ENCODE measurements around the gene SYT9. TPM values are rescaled to one million over a fixed set of nuclear protein-coding genes. Genes with fewer than 3 reads are reported as not detected.
A peak's percentile ranks its signal among the peaks of the same experiment; 100 is the strongest.

SYT9 gene
- total RNA-seq, 2 experiments from 2014 or later = not detected

GRCh38 chr11:7437696-7438095 is 186.0 kb downstream of the SYT9 start:
- ATAC-seq = no peak

GRCh38 chr11:7439746-7440320 is 188.1 kb downstream of the SYT9 start:
- Mint-ChIP-seq H3K27me3 (no peaks in the 10 kb centered on the region), H3K27ac (no peak overlapping the region), H3K9me3 (ENCODE audit: low read depth) (no peaks in the 10 kb centered on the region), H3K4me1 (peaks cover 14% of the 10 kb centered on the region), H3K36me3 (ENCODE audit: low read depth) (no peaks in the 10 kb centered on the region), H3K4me3 (no peak overlapping the region)
- no peak for DNase-seq
- no peak for ATAC-seq
- ChIA-PET POLR2A (no interaction called here), CTCF (interaction anchor here (0.8 to 1.2 kb wide), 3 partner anchors 10 to 343 kb away, joined by 3 to 5 read pairs (median 3); no protein-coding TSS in a partner anchor)
- intact Hi-C loops (cut with DNase I, micrococcal nuclease) = loop anchor here (5.0 to 10.0 kb wide), 3 partner anchors 88 to 255 kb away; no protein-coding TSS in a partner anchor

More at GRCh38 chr11:7437696-7438095, 186.0 kb downstream of the SYT9 start:
- Mint-ChIP-seq H3K4me3 (no peak overlapping the region), H3K4me1 (peaks cover 14% of the 10 kb centered on the region), H3K27me3 (no peaks in the 10 kb centered on the region), H3K9me3 (ENCODE audit: low read depth) (no peaks in the 10 kb centered on the region), H3K27ac (no peak overlapping the region), H3K36me3 (ENCODE audit: low read depth) (no peaks in the 10 kb centered on the region)
- no peak for DNase-seq
- intact Hi-C loops (cut with DNase I, micrococcal nuclease) = no loop called here
- ChIA-PET POLR2A (no interaction called here), CTCF (no interaction called here)

DNA sequence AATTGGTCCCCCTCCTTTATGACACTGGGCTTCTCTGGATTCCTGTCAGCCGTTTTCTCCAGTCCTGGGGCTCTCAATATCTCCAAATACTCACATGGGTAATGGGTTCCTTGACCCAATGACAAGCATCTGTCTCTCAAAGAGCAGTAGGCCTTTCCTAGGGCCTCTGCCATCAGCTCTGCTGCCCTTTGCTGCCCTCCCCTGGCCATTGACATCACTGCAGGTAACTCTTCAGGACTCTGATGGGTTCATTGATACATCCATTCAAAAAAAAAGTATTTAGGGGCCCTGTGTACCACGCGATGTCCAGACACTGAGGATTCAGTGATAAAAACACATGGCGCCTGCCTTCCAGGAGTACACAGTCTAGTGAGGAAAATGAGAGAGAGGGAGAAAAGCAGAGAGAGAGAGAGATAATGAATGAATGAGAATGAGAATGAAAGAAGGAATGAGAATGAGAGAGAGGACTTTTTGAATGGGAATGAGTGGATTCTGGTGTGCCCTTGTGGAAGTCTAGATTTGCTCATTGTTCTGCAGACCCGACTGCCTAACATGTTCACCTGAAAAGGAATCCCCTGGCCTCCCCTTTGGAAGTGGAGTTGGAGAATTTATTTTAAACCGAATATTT is 191.0 kb downstream of the SYT9 start:
- no peaks in the 10 kb centered on the region for H3K4me1 Mint-ChIP-seq
- ChIA-PET POLR2A (no interaction called here), CTCF (interaction anchor here (0.6 to 1.8 kb wide), 20 partner anchors 8 to 631 kb away, joined by 3 to 9 read pairs (median 4); no protein-coding TSS in a partner anchor)
- DNase-seq = peak; percentile 85
- H3K36me3 Mint-ChIP-seq (ENCODE audit: low read depth) = no peaks in the 10 kb centered on the region
- ATAC-seq = peak; percentile 89
- intact Hi-C loops (cut with DNase I, micrococcal nuclease) = loop anchor here (1.0 to 10.0 kb wide), 8 partner anchors 89 to 630 kb away; no protein-coding TSS in a partner anchor
- H3K27me3 Mint-ChIP-seq = no peaks in the 10 kb centered on the region
- H3K9me3 Mint-ChIP-seq (ENCODE audit: low read depth) = no peaks in the 10 kb centered on the region
- no peak overlapping the region for H3K27ac Mint-ChIP-seq
- H3K4me3 Mint-ChIP-seq = no peak overlapping the region

GRCh38 chr11:7444091-7444981 is 192.6 kb downstream of the SYT9 start:
- no peak for ATAC-seq
- no peaks in the 10 kb centered on the region for H3K27me3 Mint-ChIP-seq
- intact Hi-C loops (cut with DNase I, micrococcal nuclease) = loop anchor here (5.0 to 10.0 kb wide), 3 partner anchors 92 to 250 kb away; no protein-coding TSS in a partner anchor

DNA sequence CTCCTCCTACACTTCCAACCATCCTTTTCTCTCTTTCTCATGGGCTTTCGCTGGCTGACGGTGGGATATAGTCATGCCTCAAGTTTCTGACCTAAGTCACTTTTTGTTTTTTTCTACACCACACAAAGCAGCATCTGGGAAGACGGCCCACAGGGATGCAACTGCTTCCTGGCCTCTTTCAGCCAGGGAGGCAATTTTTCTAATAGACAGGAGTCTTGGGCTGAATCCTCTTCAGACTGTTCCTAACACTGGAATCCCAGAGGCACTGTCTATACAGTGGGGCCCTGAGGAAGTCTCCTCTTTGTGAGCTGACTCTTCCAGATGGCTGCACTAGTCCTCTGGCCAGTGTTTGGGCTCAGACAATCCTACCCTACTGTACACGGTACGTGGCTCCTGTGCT is 193.9 kb downstream of the SYT9 start:
- Mint-ChIP-seq H3K36me3 (ENCODE audit: low read depth) (no peaks in the 10 kb centered on the region), H3K4me3 (no peak overlapping the region), H3K27ac (no peak overlapping the region), H3K4me1 (no peaks in the 10 kb centered on the region), H3K9me3 (ENCODE audit: low read depth) (no peaks in the 10 kb centered on the region), H3K27me3 (no peaks in the 10 kb centered on the region)
- ChIA-PET CTCF (interaction anchor here (0.7 to 1.5 kb wide), 3 partner anchors 9 to 301 kb away, joined by 3 read pairs; no protein-coding TSS in a partner anchor), POLR2A (no interaction called here)
- intact Hi-C loops (cut with DNase I, micrococcal nuclease) = loop anchor here in 1 of 2 experiments (10.0 kb wide), 1 partner anchor 249 kb away; no protein-coding TSS in a partner anchor
- DNase-seq (no peak), ATAC-seq (no peak)

More at GRCh38 chr11:7444091-7444981, 192.6 kb downstream of the SYT9 start:
- no peaks in the 10 kb centered on the region for H3K36me3 Mint-ChIP-seq (ENCODE audit: low read depth)
- no peak for DNase-seq
- CTCF ChIA-PET = interaction anchor here (0.6 to 1.3 kb wide), 4 partner anchors 91 to 660 kb away, joined by 3 to 9 read pairs (median 4); no protein-coding TSS in a partner anchor
- no peak overlapping the region for H3K27ac Mint-ChIP-seq
- POLR2A ChIA-PET = no interaction called here
- H3K4me1 Mint-ChIP-seq = no peaks in the 10 kb centered on the region
- no peaks in the 10 kb centered on the region for H3K9me3 Mint-ChIP-seq (ENCODE audit: low read depth)
- H3K4me3 Mint-ChIP-seq = no peak overlapping the region

GRCh38 chr11:7448201-7448600 is 196.5 kb downstream of the SYT9 start:
- no peaks in the 10 kb centered on the region for H3K27me3 Mint-ChIP-seq
- no peak overlapping the region for H3K27ac Mint-ChIP-seq
- H3K4me3 Mint-ChIP-seq = no peak overlapping the region
- POLR2A ChIA-PET = no interaction called here
- no peaks in the 10 kb centered on the region for H3K9me3 Mint-ChIP-seq (ENCODE audit: low read depth)
- ATAC-seq (no peak), DNase-seq (no peak)
- intact Hi-C loops (cut with DNase I, micrococcal nuclease) = loop anchor here in 1 of 2 experiments (10.0 kb wide), 1 partner anchor 247 kb away; no protein-coding TSS in a partner anchor
- no peaks in the 10 kb centered on the region for H3K36me3 Mint-ChIP-seq (ENCODE audit: low read depth)
- CTCF ChIA-PET = no interaction called here
- H3K4me1 Mint-ChIP-seq = no peaks in the 10 kb centered on the region

- H3K27me3 Mint-ChIP-seq = no peaks in the 10 kb centered on the region
- no peaks in the 10 kb centered on the region for H3K36me3 Mint-ChIP-seq (ENCODE audit: low read depth)
- intact Hi-C loops (cut with DNase I, micrococcal nuclease) = loop anchor here in 1 of 2 experiments (10.0 kb wide), 1 partner anchor 245 kb away; no protein-coding TSS in a partner anchor
- no peak overlapping the region for H3K4me3 Mint-ChIP-seq
- no peaks in the 10 kb centered on the region for H3K9me3 Mint-ChIP-seq (ENCODE audit: low read depth)
- ChIA-PET POLR2A (no interaction called here), CTCF (interaction anchor here (1.1 to 2.4 kb wide), 2 partner anchors 10 to 11 kb away, joined by 3 to 8 read pairs; no protein-coding TSS in a partner anchor)
- DNase-seq (no peak), ATAC-seq (no peak)
- H3K4me1 Mint-ChIP-seq = no peaks in the 10 kb centered on the region
- H3K27ac Mint-ChIP-seq = no peak overlapping the region
Measured at GRCh38 chr11:7449211-7449840, 197.6 kb downstream of the SYT9 start.

- ChIA-PET CTCF (interaction anchor here (1.0 to 2.4 kb wide), 4 partner anchors 8 to 352 kb away, joined by 3 to 8 read pairs (median 4); no protein-coding TSS in a partner anchor), POLR2A (no interaction called here)
- H3K4me3 Mint-ChIP-seq = no peak overlapping the region
- H3K9me3 Mint-ChIP-seq (ENCODE audit: low read depth) = no peaks in the 10 kb centered on the region
- intact Hi-C loops (cut with DNase I, micrococcal nuclease) = loop anchor here in 1 of 2 experiments (10.0 kb wide), 1 partner anchor 245 kb away; no protein-coding TSS in a partner anchor
- no peak for ATAC-seq
- H3K36me3 Mint-ChIP-seq (ENCODE audit: low read depth) = no peaks in the 10 kb centered on the region
- H3K27ac Mint-ChIP-seq = no peak overlapping the region
- H3K27me3 Mint-ChIP-seq = no peaks in the 10 kb centered on the region
- no peak for DNase-seq
- H3K4me1 Mint-ChIP-seq = no peaks in the 10 kb centered on the region
Measured at GRCh38 chr11:7449841-7450214, 198.1 kb downstream of the SYT9 start.

DNA sequence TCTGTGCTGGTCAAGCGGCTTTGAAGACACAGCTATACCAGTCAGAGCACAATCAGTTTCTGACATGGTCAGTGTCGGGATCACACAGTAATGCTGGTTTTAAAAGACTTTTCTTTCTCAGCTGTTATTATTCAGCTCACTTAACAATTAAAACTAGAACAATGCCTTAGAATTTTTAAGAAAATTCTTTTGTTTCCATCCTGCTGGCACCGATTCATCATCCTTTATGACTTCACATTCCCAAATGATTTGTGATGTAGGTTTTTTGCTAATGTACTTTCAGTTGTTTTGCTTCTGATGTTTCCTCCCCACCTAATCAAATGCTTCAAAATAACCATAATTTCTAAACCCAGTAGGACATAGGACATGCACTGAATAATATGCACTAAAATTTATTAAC is 199.1 kb downstream of the SYT9 start:
- no peaks in the 10 kb centered on the region for H3K9me3 Mint-ChIP-seq (ENCODE audit: low read depth)
- no peak for ATAC-seq
- DNase-seq = no peak
- intact Hi-C loops (cut with DNase I, micrococcal nuclease) = no loop called here
- ChIA-PET CTCF (interaction anchor here (1.0 to 2.4 kb wide), 4 partner anchors 9 to 353 kb away, joined by 3 to 8 read pairs (median 4); no protein-coding TSS in a partner anchor), POLR2A (no interaction called here)
- H3K4me3 Mint-ChIP-seq = no peak overlapping the region
- no peaks in the 10 kb centered on the region for H3K27me3 Mint-ChIP-seq
- H3K27ac Mint-ChIP-seq = no peak overlapping the region
- H3K36me3 Mint-ChIP-seq (ENCODE audit: low read depth) = no peaks in the 10 kb centered on the region
- H3K4me1 Mint-ChIP-seq = no peaks in the 10 kb centered on the region

GRCh38 chr11:7451520-7451919 is 199.8 kb downstream of the SYT9 start:
- DNase-seq (no peak), ATAC-seq (no peak)
- Mint-ChIP-seq H3K9me3 (ENCODE audit: low read depth) (no peaks in the 10 kb centered on the region), H3K36me3 (ENCODE audit: low read depth) (no peaks in the 10 kb centered on the region), H3K4me1 (no peaks in the 10 kb centered on the region), H3K27me3 (no peaks in the 10 kb centered on the region), H3K4me3 (no peak overlapping the region), H3K27ac (no peak overlapping the region)
- intact Hi-C loops (cut with DNase I, micrococcal nuclease) = no loop called here
- CTCF ChIA-PET = interaction anchor here (0.7 to 2.4 kb wide), 4 partner anchors 8 to 214 kb away, joined by 3 to 8 read pairs (median 4); no protein-coding TSS in a partner anchor
- POLR2A ChIA-PET = no interaction called here

All from activated CD4-positive, alpha-beta T cell treated with anti-CD3 and anti-CD28 coated beads for 36 hours (primary cell).